H1 (cell line): ENCODE results near the gene SPRING1. TPM values are rescaled to one million over a fixed set of nuclear protein-coding genes. Genes with fewer than 3 reads are reported as not detected.

Experiments
- CTCF ChIA-PET: fragments of 300-600 bp; sonication (Branson Sonifier 250); formaldehyde crosslinking; loops from one replicate; lab custom pipeline; 2021; ENCODE audit not compliant: partially characterized antibody; lab: Charles Lee
- POLR2A ChIA-PET: fragments of 300-600 bp; sonication (Branson Sonifier 250); formaldehyde crosslinking; loops from one replicate; lab custom pipeline; 2021; ENCODE audit warnings: inconsistent platforms; ENCODE audit not compliant: partially characterized antibody; lab: Charles Lee
- DNase-seq, 2 experiments: peaks; one replicate each; pipeline versions ENCODE4 v3.0.0 to v3.0.0-alpha.2; 2010 to 2022; ENCODE audit warnings: low spot score in 2 of 2, low read depth in 1 of 2, mixed read lengths in 1 of 2
- FAIRE-seq: peaks from 2 replicates; lab custom pipeline; 2011; peaks lifted over from hg19 to GRCh38; lab: Jason Lieb, UNC
- H2AFZ ChIP-seq: 2 replicates; pipeline ENCODE4 v1.8.1; 2012; ENCODE audit warnings: low read length, inconsistent platforms
- H2AK5ac ChIP-seq: 2 replicates; pipeline ENCODE4 v1.6.1; 2013; ENCODE audit warnings: low read depth, low read length
- H2BK120ac ChIP-seq: replicated peaks from 2 replicates; pipeline ENCODE3; 2013; ENCODE audit warnings: low read depth, low read length, inconsistent platforms
- H2BK12ac ChIP-seq: 2 replicates; pipeline ENCODE4 v1.6.1; 2013; ENCODE audit warnings: low read depth, low read length
- H2BK15ac ChIP-seq: 2 replicates; pipeline ENCODE4 v1.6.1; 2013; ENCODE audit warnings: low read length
- H2BK20ac ChIP-seq: 2 replicates; pipeline ENCODE4 v1.6.1; 2013; ENCODE audit warnings: low read length
- H2BK5ac ChIP-seq: 2 replicates; pipeline ENCODE4 v1.6.1; 2013; ENCODE audit warnings: low read depth, low read length
- H3K14ac ChIP-seq: 2 replicates; pipeline ENCODE4 v1.6.1; 2013; ENCODE audit warnings: inconsistent platforms; ENCODE audit not compliant: insufficient read length
- H3K18ac ChIP-seq: 2 replicates; pipeline ENCODE4 v1.6.1; 2013; ENCODE audit warnings: low read length; ENCODE audit errors: extremely low read depth
- H3K23ac ChIP-seq: 2 replicates; pipeline ENCODE4 v1.6.1; 2013; ENCODE audit warnings: inconsistent platforms; ENCODE audit not compliant: insufficient read length
- H3K23me2 ChIP-seq: 2 replicates; pipeline ENCODE4 v1.6.1; 2013; ENCODE audit warnings: low read depth, low read length
- H3K27ac ChIP-seq: 2 replicates; pipeline ENCODE4 v1.6.1; 2011; ENCODE audit warnings: low read depth, low read length, inconsistent platforms
- H3K27me3 ChIP-seq, 4 experiments: replicated peaks in 1 of 4; 1 replicate in 1 of 4; 2 replicates in 3 of 4; pipeline versions ENCODE4 v1.6.1 to v1.8.1; 2011 to 2013; ENCODE audit warnings: low read length in 3 of 4, mild to moderate bottlenecking in 3 of 4, inconsistent platforms in 2 of 4, mixed read lengths in 2 of 4, moderate library complexity in 1 of 4; ENCODE audit not compliant: control insufficient read depth in 3 of 4, insufficient read depth in 3 of 4; ENCODE audit errors: extremely low read depth in 1 of 4
- H3K36me3 ChIP-seq, 4 experiments: 2 replicates each; pipeline versions ENCODE4 v1.6.1 to v1.8.1; 2011 to 2013; ENCODE audit warnings: mild to moderate bottlenecking in 4 of 4, low read length in 3 of 4, moderate library complexity in 2 of 4, control low read depth in 1 of 4, inconsistent platforms in 1 of 4; ENCODE audit not compliant: insufficient read depth in 4 of 4, control insufficient read depth in 2 of 4
- H3K4ac ChIP-seq: replicated peaks from 2 replicates; pipeline ENCODE3; 2013; ENCODE audit warnings: low read length, low read depth, mixed read lengths, inconsistent platforms; ENCODE audit not compliant: insufficient read length
- H3K4me1 ChIP-seq, 4 experiments: replicated peaks in 1 of 4; 1 replicate in 1 of 4; 2 replicates in 3 of 4; pipeline versions ENCODE4 v1.6.1 to v1.8.1; 2011 to 2013; ENCODE audit warnings: low read length in 3 of 4, inconsistent platforms in 2 of 4, mixed read lengths in 1 of 4; ENCODE audit not compliant: insufficient read depth in 4 of 4, control insufficient read depth in 3 of 4
- H3K4me2 ChIP-seq, 2 experiments: 2 replicates each; pipeline versions ENCODE4 v1.6.1 to v1.8.1; 2011 to 2013; ENCODE audit warnings: low read depth in 2 of 2, low read length in 2 of 2, control low read depth in 1 of 2, inconsistent platforms in 1 of 2, mild to moderate bottlenecking in 1 of 2; ENCODE audit not compliant: insufficient read depth in 1 of 2
- H3K4me3 ChIP-seq, 4 experiments: fragments of 200-600, 300-600 bp in 1 of 4; sonication (generic), shearing (Covaris generic), sonication (Bioruptor Twin) in 1 of 4; 2 replicates each; pipeline versions ENCODE4 v1.5.1 to v1.8.1; 2011 to 2016; ENCODE audit warnings: low read length in 4 of 4, low read depth in 3 of 4, control low read depth in 2 of 4, inconsistent platforms in 2 of 4, mild to moderate bottlenecking in 2 of 4, mixed read lengths in 1 of 4, moderate library complexity in 1 of 4; ENCODE audit not compliant: insufficient read depth in 2 of 4; ENCODE audit errors: extremely low read depth in 1 of 4
- H3K56ac ChIP-seq: replicated peaks from 2 replicates; pipeline ENCODE3; 2013; ENCODE audit warnings: low read depth, mild to moderate bottlenecking, mixed read lengths, low read length, inconsistent platforms; ENCODE audit not compliant: insufficient read length
- H3K79me1 ChIP-seq: 2 replicates; pipeline ENCODE4 v1.6.1; 2013; ENCODE audit warnings: low read depth, low read length, control low read depth
- H3K79me2 ChIP-seq, 2 experiments: 2 replicates each; pipeline versions ENCODE4 v1.6.1 to v1.8.1; 2012 to 2013; ENCODE audit warnings: low read length in 2 of 2, mild to moderate bottlenecking in 2 of 2, inconsistent platforms in 1 of 2; ENCODE audit not compliant: insufficient read depth in 2 of 2, control insufficient read depth in 1 of 2
- H3K9ac ChIP-seq, 4 experiments: replicated peaks in 1 of 4; 1 replicate in 1 of 4; 2 replicates in 3 of 4; pipeline versions ENCODE4 v1.6.1 to v1.8.1; 2011 to 2013; ENCODE audit warnings: low read depth in 3 of 4, low read length in 3 of 4, control low read depth in 2 of 4, mild to moderate bottlenecking in 2 of 4, moderate library complexity in 2 of 4, inconsistent platforms in 1 of 4; ENCODE audit errors: extremely low read depth in 1 of 4
- H3K9me3 ChIP-seq, 2 experiments: 2 replicates each; pipeline versions ENCODE4 v1.6.1 to v1.8.1; 2012 to 2013; ENCODE audit warnings: mild to moderate bottlenecking in 2 of 2, moderate library complexity in 2 of 2, control low read depth in 1 of 2, inconsistent platforms in 1 of 2, low read depth in 1 of 2, low read length in 1 of 2, mixed read lengths in 1 of 2; ENCODE audit not compliant: insufficient read depth in 2 of 2
- H4K20me1 ChIP-seq, 2 experiments: replicated peaks in 1 of 2; 2 replicates each; pipeline versions ENCODE3 to v1.8.1; 2011 to 2013; ENCODE audit warnings: inconsistent platforms in 2 of 2, low read length in 2 of 2, mild to moderate bottlenecking in 1 of 2; ENCODE audit not compliant: insufficient read depth in 2 of 2, control insufficient read depth in 1 of 2
- H4K5ac ChIP-seq: 2 replicates; pipeline ENCODE4 v1.6.1; 2013; ENCODE audit warnings: low read length, low read depth, mixed read lengths, inconsistent platforms; ENCODE audit not compliant: insufficient read length
- H4K8ac ChIP-seq: 2 replicates; pipeline ENCODE4 v1.8.0; 2013; ENCODE audit warnings: mild to moderate bottlenecking, moderate library complexity, low read length, inconsistent platforms; ENCODE audit not compliant: insufficient read depth; ENCODE audit errors: extremely low read depth
- H4K91ac ChIP-seq: replicated peaks from 2 replicates; pipeline ENCODE3; 2013; ENCODE audit warnings: low read length, mixed read lengths, inconsistent platforms; ENCODE audit not compliant: insufficient read length
- ATF3 ChIP-seq: IDR thresholded peaks from 2 replicates; pipeline ENCODE4 v1.6.1; 2011; ENCODE audit warnings: low read depth, mild to moderate bottlenecking, low read length; ENCODE audit not compliant: insufficient read depth
- BACH1 ChIP-seq: IDR thresholded peaks from 2 replicates; pipeline ENCODE4 v1.6.1; 2012; ENCODE audit warnings: low read length, improper control_type of control experiment
- CBX5 ChIP-seq: fragments of 300-800, 300-1000 bp; sonication (generic); IDR thresholded peaks from 2 replicates; pipeline ENCODE4 v1.7.1; 2016; ENCODE audit warnings: antibody characterized with exemption, low read length, low read depth
- EZH2 ChIP-seq: fragments of 200-600 bp; sonication (generic); IDR thresholded peaks from 2 replicates; pipeline ENCODE4 v1.7.1; 2012; ENCODE audit warnings: low read depth, mild to moderate bottlenecking, moderate library complexity, low read length, inconsistent platforms; ENCODE audit not compliant: severe bottlenecking
- MAFK ChIP-seq: IDR thresholded peaks from 2 replicates; pipeline ENCODE4 v1.6.1; 2012; ENCODE audit warnings: low read depth, mild to moderate bottlenecking, improper control_type of control experiment, low read length
- MAX ChIP-seq: IDR thresholded peaks from 2 replicates; pipeline ENCODE4 v1.6.1; 2012; ENCODE audit warnings: inconsistent platforms
- RNF2 ChIP-seq: fragments of 200-900, 300-1000 bp; sonication (generic); IDR thresholded peaks from 2 replicates; pipeline ENCODE4 v1.7.1; 2016; ENCODE audit warnings: borderline replicate concordance, low read depth, mild to moderate bottlenecking, antibody characterized with exemption, low read length; ENCODE audit not compliant: poor library complexity, severe bottlenecking; ENCODE audit errors: missing control alignments
- SIN3A ChIP-seq, 2 experiments: IDR thresholded peaks in 1 of 2; conservative IDR thresholded peaks in 1 of 2; 2 replicates each; pipeline ENCODE4 v1.6.1; 2011 to 2012; ENCODE audit warnings: low read length in 2 of 2, improper control_type of control experiment in 1 of 2, low read depth in 1 of 2, mild to moderate bottlenecking in 1 of 2
- SP4 ChIP-seq: IDR thresholded peaks from 2 replicates; pipeline ENCODE4 v1.6.1; 2012; ENCODE audit warnings: low read length, inconsistent platforms
- TAF7 ChIP-seq: optimal IDR thresholded peaks from 2 replicates; pipeline ENCODE3; 2011; ENCODE audit warnings: low read depth, mild to moderate bottlenecking, inconsistent platforms, low read length, moderate library complexity, borderline replicate concordance
- USF2 ChIP-seq: IDR thresholded peaks from 2 replicates; pipeline ENCODE4 v1.6.1; 2011; ENCODE audit warnings: low read length, improper control_type of control experiment
- WGBS, 2 experiments: shearing (Covaris generic) in 1 of 2; methylation state at CpG; one replicate each; pipeline versions ENCODE4 v1.1.6 to v1.1.7; 2013 to 2015; ENCODE audit warnings: low lambda C conversion rate in 2 of 2, mixed read lengths in 2 of 2, inconsistent platforms in 1 of 2, low coverage in 1 of 2, missing lambda C conversion rate in 1 of 2; ENCODE audit not compliant: insufficient replicate concordance in 2 of 2, insufficient coverage in 1 of 2, insufficient read length in 1 of 2; ENCODE audit errors: extremely low coverage in 1 of 2, missing lambda C conversion rate in 1 of 2; 5-methylcytosine and 5-hydroxymethylcytosine counted together
- polyA plus RNA-seq, 7 experiments: library from polyadenylated mRNA; depleted of rRNA in 3 of 7; stranded (reverse) in 5 of 7; unstranded in 2 of 7; fragments of >200 nt in 5 of 7; fragments of 200-250 nt in 2 of 7; gene quantifications; 1 replicate in 5 of 7; 2 replicates in 1 of 7; 4 replicates in 1 of 7; pipeline versions ENCODE4 v1.2.1 to v1.2.3, GENCODE V29; 2011 to 2013; ENCODE audit warnings: missing spikeins in 2 of 7, mixed read lengths in 2 of 7
- total RNA-seq: library from RNA; stranded (reverse); fragmentation: NEBNext Ultra II Directional; extraction: Animal tissue kit (Norgen Biotek cat#: 25700); gene quantifications from 2 replicates; pipeline ENCODE4 v1.2.1, GENCODE V29; 2021

Gene SPRING1
- total and polyA plus RNA-seq, 2 of the 8 experiments (the other 6 are each of a cell fraction or from before 2014, with no cell fraction given): 14.3 to 46.5 TPM

GRCh38 chr12:116691636-116692035 lies 46.2 kb downstream of the SPRING1 start:
- no peaks in the 10 kb centered on the region for H3K36me3 ChIP-seq
- no peak overlapping the region for H4K91ac ChIP-seq
- ChIA-PET POLR2A (no interaction called here), CTCF (interaction anchor here (0.8 to 2.6 kb wide), 8 partner anchors 12 to 779 kb away, joined by 3 to 9 read pairs (median 4); no protein-coding TSS in a partner anchor)
- H3K56ac ChIP-seq: no peak overlapping the region
- H3K4me3 ChIP-seq: no peak overlapping the region
- no peak overlapping the region for H3K4ac ChIP-seq
- no peak overlapping the region for H2BK120ac ChIP-seq
- no peak overlapping the region for H4K8ac ChIP-seq
- H3K4me2 ChIP-seq: no peak overlapping the region
- H2BK15ac ChIP-seq: no peak overlapping the region
- no peak overlapping the region for H3K14ac ChIP-seq
- 91% methylated on average over 4 of the region's 4 CpGs; no CpG with 5 or more reads in 1 of the 2 experiments for WGBS, 2 experiments
- no peaks in the 10 kb centered on the region for H3K9me3 ChIP-seq
- H2AFZ ChIP-seq: no peak overlapping the region
- H3K23me2 ChIP-seq: 0 out of 2 replicates have a peak, but pooled peaks cover 5% of the 10 kb centered on the region
- H3K27ac ChIP-seq: no peak overlapping the region
- no peak overlapping the region for H2AK5ac ChIP-seq
- no peaks in the 10 kb centered on the region for H3K79me2 ChIP-seq
- no peak overlapping the region for H4K5ac ChIP-seq
- H3K18ac ChIP-seq: no peak overlapping the region
- no peak overlapping the region for H3K9ac ChIP-seq
- no peak for FAIRE-seq
- H2BK20ac ChIP-seq: no peak overlapping the region
- peaks cover 0 to 10% (median 7%) of the 10 kb centered on the region in 4 experiments; a peak in 6 of 7 replicates for H3K27me3 ChIP-seq
- DNase-seq: no peak
- peaks cover 0 to 10% (median 4%) of the 10 kb centered on the region in 4 experiments; a peak in 5 of 7 replicates for H3K4me1 ChIP-seq
- no peak overlapping the region for H3K23ac ChIP-seq
- H2BK5ac ChIP-seq: no peak overlapping the region
- no peaks in the 10 kb centered on the region for H4K20me1 ChIP-seq
- no peaks in the 10 kb centered on the region for H3K79me1 ChIP-seq
- no peak overlapping the region for H2BK12ac ChIP-seq
- no peak for TF ChIP-seq MAX
- TF ChIP-seq RNF2: no peak
- no peak for TF ChIP-seq CBX5
- no peak for TF ChIP-seq EZH2
- no peak for TF ChIP-seq USF2
- no peak for TF ChIP-seq ATF3
- TF ChIP-seq BACH1: no peak
- no peak for TF ChIP-seq MAFK
- no peak for TF ChIP-seq SIN3A (conservative IDR thresholded peaks at IDR 0.05 in 1 of 2, IDR thresholded peaks at IDR 0.05 in 1 of 2; ENCODE audit: low read depth in 1 of 2, low read length in 2 of 2)
- TF ChIP-seq TAF7: no peak
- no peak for TF ChIP-seq SP4
